Nephron (organoid): ENCODE results near the gene ANKRD17.

Experiments used
- H3K27ac Mint-ChIP-seq, 3 experiments: 2 replicates each; pipeline ENCODE4 v1.8.0; 2020; ENCODE audit warnings: mixed read lengths in 3 of 3, mild to moderate bottlenecking in 2 of 3, moderate library complexity in 1 of 3
- H3K27me3 Mint-ChIP-seq: 2 replicates; pipeline ENCODE4 v1.8.0; 2021; ENCODE audit warnings: low read depth, mild to moderate bottlenecking, moderate library complexity, mixed read lengths
- H3K36me3 Mint-ChIP-seq: 2 replicates; pipeline ENCODE4 v1.8.0; 2020; ENCODE audit warnings: low read depth, mixed read lengths
- H3K4me1 Mint-ChIP-seq: 2 replicates; pipeline ENCODE4 v1.8.0; 2020; ENCODE audit warnings: mixed read lengths
- H3K4me3 Mint-ChIP-seq, 3 experiments: 2 replicates each; pipeline ENCODE4 v1.8.0; 2020; ENCODE audit warnings: mild to moderate bottlenecking in 3 of 3, mixed read lengths in 3 of 3, moderate library complexity in 2 of 3
- H3K9me3 Mint-ChIP-seq: 2 replicates; pipeline ENCODE4 v1.8.0; 2020; ENCODE audit warnings: mixed read lengths
- CTCF ChIP-seq, 3 experiments: fragments of 200-600 bp; sonication (generic); IDR thresholded peaks; one replicate each; pipeline ENCODE4 v1.5.0; 2021; ENCODE audit warnings: antibody characterized with exemption in 3 of 3; ENCODE audit not compliant: unreplicated experiment in 3 of 3

ANKRD17 gene

GRCh38 chr4:73251384-73251783, 7.2 kb downstream of the ANKRD17 start:
- no peaks in the 10 kb centered on the region for H3K27me3 Mint-ChIP-seq
- H3K4me3 Mint-ChIP-seq: no peak overlapping the region
- H3K27ac Mint-ChIP-seq: no peak overlapping the region
- H3K36me3 Mint-ChIP-seq: peaks cover 54% of the 10 kb centered on the region
- peaks cover 2% of the 10 kb centered on the region for H3K9me3 Mint-ChIP-seq
- TF ChIP-seq CTCF (IDR thresholded peaks at IDR 0.05; ENCODE audit: unreplicated experiment in 3 of 3): no peak
- peaks cover 32% of the 10 kb centered on the region for H3K4me1 Mint-ChIP-seq

GRCh38 chr4:73250642-73251041, 8.0 kb downstream of the ANKRD17 start:
- TF ChIP-seq CTCF (IDR thresholded peaks at IDR 0.05; ENCODE audit: unreplicated experiment in 3 of 3): no peak
- Mint-ChIP-seq H3K4me1 (peaks cover 27% of the 10 kb centered on the region), H3K27ac (no peak overlapping the region), H3K4me3 (no peak overlapping the region), H3K36me3 (peaks cover 55% of the 10 kb centered on the region), H3K27me3 (no peaks in the 10 kb centered on the region), H3K9me3 (peaks cover 2% of the 10 kb centered on the region)

- Mint-ChIP-seq H3K27ac (no peak overlapping the region), H3K27me3 (no peaks in the 10 kb centered on the region), H3K36me3 (peaks cover 58% of the 10 kb centered on the region), H3K9me3 (peaks cover 2% of the 10 kb centered on the region), H3K4me1 (peaks cover 18% of the 10 kb centered on the region), H3K4me3 (no peak overlapping the region)
- no peak for TF ChIP-seq CTCF (IDR thresholded peaks at IDR 0.05; ENCODE audit: unreplicated experiment in 3 of 3)
Measured at GRCh38 chr4:73248821-73249220, 9.8 kb downstream of the ANKRD17 start.

GRCh38 chr4:73248416-73248815, 10.2 kb downstream of the ANKRD17 start:
- H3K27me3 Mint-ChIP-seq: no peaks in the 10 kb centered on the region
- peaks cover 58% of the 10 kb centered on the region for H3K36me3 Mint-ChIP-seq
- no peak overlapping the region for H3K4me3 Mint-ChIP-seq
- H3K9me3 Mint-ChIP-seq: peaks cover 2% of the 10 kb centered on the region
- no peak for TF ChIP-seq CTCF (IDR thresholded peaks at IDR 0.05; ENCODE audit: unreplicated experiment in 3 of 3)
- peaks cover 16% of the 10 kb centered on the region for H3K4me1 Mint-ChIP-seq
- H3K27ac Mint-ChIP-seq: no peak overlapping the region

- Mint-ChIP-seq H3K9me3 (peaks cover 2% of the 10 kb centered on the region), H3K27me3 (no peaks in the 10 kb centered on the region), H3K36me3 (peaks cover 52% of the 10 kb centered on the region), H3K4me3 (no peak overlapping the region), H3K27ac (no peak overlapping the region), H3K4me1 (peaks cover 8% of the 10 kb centered on the region)
- no peak for TF ChIP-seq CTCF (IDR thresholded peaks at IDR 0.05; ENCODE audit: unreplicated experiment in 3 of 3)
Measured at GRCh38 chr4:73247100-73247499, 11.5 kb downstream of the ANKRD17 start.

GRCh38 chr4:73245955-73246354, 12.6 kb downstream of the ANKRD17 start:
- Mint-ChIP-seq H3K4me3 (no peak overlapping the region), H3K36me3 (peaks cover 47% of the 10 kb centered on the region), H3K4me1 (peaks cover 5% of the 10 kb centered on the region), H3K27me3 (no peaks in the 10 kb centered on the region), H3K27ac (no peak overlapping the region), H3K9me3 (peaks cover 2% of the 10 kb centered on the region)
- no peak for TF ChIP-seq CTCF (IDR thresholded peaks at IDR 0.05; ENCODE audit: unreplicated experiment in 3 of 3)
